ENCODE results near the gene COL5A1. TPM values are rescaled to one million over a fixed set of nuclear protein-coding genes. Genes with fewer than 3 reads are reported as not detected.

Gene COL5A1
- total RNA-seq, 6 donors from 2014 or later = 7.5 to 75.4 (median 27.4) TPM

DNA sequence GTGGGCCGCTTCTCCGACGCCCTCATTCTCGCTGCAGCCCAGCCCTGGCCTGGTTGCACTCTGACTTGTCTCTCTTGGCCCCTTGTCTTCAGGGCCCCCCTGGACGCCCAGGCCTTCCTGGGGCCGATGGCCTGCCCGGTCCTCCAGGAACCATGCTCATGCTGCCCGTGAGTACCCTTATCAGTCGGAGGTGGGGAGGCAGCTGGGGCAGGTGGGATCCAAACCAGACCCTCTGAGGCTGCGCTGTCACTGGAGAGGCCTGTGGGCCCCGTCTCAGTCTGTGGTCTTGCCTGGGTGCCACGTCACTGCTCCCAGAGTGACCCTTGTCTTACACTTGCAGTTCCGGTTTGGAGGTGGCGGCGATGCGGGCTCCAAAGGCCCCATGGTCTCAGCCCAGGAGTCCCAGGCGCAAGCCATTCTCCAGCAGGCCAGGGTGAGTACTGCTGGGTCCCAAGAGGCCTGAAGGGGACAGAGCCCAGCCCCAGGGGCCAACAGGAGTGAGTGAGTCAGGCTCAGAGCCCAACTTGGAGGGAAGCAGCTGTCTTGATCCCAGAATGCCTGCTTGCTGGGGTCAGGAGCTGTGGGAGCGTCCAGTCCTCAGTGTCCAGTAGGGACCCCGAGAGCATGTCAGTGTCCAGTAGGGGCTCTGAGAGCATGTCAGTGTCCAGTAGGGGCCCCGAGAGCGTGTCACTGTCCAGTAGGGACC lies 109.0 kb downstream of the COL5A1 start:
- peak in 1 of 2 donors; percentile 75 for DNase-seq
- 88 to 96% methylated on average over 9 to 18 of the region's 21 CpGs for WGBS, 2 donors
- no peak overlapping the region for H3K27ac ChIP-seq
- H3K4me3 ChIP-seq = no peak overlapping the region
- TF ChIP-seq EP300 (IDR thresholded peaks at IDR 0.05) = no peak
- TF ChIP-seq, protein P1, sequence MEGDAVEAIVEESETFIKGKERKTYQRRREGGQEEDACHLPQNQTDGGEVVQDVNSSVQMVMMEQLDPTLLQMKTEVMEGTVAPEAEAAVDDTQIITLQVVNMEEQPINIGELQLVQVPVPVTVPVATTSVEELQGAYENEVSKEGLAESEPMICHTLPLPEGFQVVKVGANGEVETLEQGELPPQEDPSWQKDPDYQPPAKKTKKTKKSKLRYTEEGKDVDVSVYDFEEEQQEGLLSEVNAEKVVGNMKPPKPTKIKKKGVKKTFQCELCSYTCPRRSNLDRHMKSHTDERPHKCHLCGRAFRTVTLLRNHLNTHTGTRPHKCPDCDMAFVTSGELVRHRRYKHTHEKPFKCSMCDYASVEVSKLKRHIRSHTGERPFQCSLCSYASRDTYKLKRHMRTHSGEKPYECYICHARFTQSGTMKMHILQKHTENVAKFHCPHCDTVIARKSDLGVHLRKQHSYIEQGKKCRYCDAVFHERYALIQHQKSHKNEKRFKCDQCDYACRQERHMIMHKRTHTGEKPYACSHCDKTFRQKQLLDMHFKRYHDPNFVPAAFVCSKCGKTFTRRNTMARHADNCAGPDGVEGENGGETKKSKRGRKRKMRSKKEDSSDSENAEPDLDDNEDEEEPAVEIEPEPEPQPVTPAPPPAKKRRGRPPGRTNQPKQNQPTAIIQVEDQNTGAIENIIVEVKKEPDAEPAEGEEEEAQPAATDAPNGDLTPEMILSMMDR (IDR thresholded peaks at IDR 0.05) = no peak
- no peak for TF ChIP-seq POLR2AphosphoS5 (IDR thresholded peaks at IDR 0.05)
- no peak for TF ChIP-seq POLR2A (IDR thresholded peaks at IDR 0.05)
- peaks cover 0 to 18% (median 2%) of the 10 kb centered on the region in 4 donors for H3K36me3 ChIP-seq
- H3K4me1 ChIP-seq = no peaks in the 10 kb centered on the region
- H3K9me3 ChIP-seq = no peaks in the 10 kb centered on the region
- H3K27me3 ChIP-seq = no peaks in the 10 kb centered on the region
- ATAC-seq (ENCODE audit: low FRiP score in 2 of 2) = no peak

DNA sequence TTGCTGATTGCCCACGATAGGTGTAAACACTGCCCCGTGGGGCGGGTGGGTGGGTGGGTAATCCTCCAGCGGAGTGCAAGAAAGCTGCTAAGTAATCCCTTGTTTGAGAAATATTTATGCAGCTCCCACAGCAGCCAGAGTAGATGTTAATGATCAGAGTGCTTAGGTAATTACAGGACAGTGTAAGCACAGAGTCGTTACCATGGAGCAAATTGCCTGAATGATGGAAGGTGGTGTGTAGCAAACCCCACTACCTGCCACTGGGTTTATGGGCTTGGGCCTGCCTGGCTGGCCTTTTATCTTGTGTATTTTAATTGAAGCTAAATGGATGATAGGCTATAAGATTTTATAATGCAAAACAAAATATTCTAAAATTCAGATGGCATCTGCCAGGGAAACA lies 110.0 kb downstream of the COL5A1 start:
- Histone ChIP-seq H3K27me3 (no peaks in the 10 kb centered on the region), H3K27ac (no peak overlapping the region), H3K36me3 (peaks cover 0 to 13% (median 2%) of the 10 kb centered on the region in 4 donors), H3K4me3 (no peak overlapping the region), H3K9me3 (no peaks in the 10 kb centered on the region), H3K4me1 (no peaks in the 10 kb centered on the region)
- 83 to 94% methylated on average over 3 to 5 of the region's 5 CpGs for WGBS, 2 donors
- ATAC-seq (ENCODE audit: low FRiP score in 2 of 2) = no peak
- TF ChIP-seq, protein P1 (IDR thresholded peaks at IDR 0.05) = no peak
- no peak for TF ChIP-seq EP300 (IDR thresholded peaks at IDR 0.05)
- no peak for TF ChIP-seq POLR2A (IDR thresholded peaks at IDR 0.05)
- TF ChIP-seq POLR2AphosphoS5 (IDR thresholded peaks at IDR 0.05) = no peak
- no peak for DNase-seq

DNA sequence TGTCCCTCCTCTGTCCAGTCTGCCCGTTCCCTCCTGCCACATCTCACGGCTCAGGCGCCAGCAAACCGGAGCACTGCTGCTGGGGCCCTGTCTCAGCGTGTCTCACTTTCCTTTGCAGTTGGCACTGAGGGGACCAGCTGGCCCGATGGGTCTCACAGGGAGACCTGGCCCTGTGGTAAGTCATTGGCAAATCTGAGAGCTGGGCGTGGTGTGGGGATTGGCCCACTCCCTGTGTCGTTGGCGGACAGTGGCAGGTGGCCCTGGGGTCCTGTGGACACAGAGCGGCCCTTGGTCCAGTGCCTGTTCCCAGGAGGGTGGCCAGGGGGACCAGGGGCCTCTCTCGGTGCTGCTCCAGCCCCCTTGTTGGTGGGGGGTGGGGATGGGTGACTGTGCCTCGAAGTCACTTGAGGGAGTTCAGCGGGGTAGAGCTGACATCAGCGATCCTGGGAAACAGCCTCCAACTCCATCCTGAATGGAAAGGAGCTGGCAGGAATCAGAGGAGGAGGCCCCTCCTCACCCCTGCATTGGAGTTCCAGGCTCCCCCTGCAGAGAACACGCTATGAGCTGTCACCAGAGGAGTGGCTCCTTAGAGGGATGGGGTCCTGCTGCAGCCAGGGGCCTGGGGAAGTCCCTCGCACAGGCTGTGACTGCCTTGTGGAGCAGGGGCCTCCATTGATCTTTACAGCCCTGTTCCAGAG lies 111.0 kb downstream of the COL5A1 start:
- H3K4me3 ChIP-seq = no peak overlapping the region
- H3K9me3 ChIP-seq = no peaks in the 10 kb centered on the region
- H3K27ac ChIP-seq = no peak overlapping the region
- peaks cover 0 to 5% (median 0%) of the 10 kb centered on the region in 4 donors for H3K36me3 ChIP-seq
- TF ChIP-seq POLR2A (IDR thresholded peaks at IDR 0.05) (no peak), POLR2AphosphoS5 (IDR thresholded peaks at IDR 0.05) (no peak), EP300 (IDR thresholded peaks at IDR 0.05) (no peak)
- TF ChIP-seq, protein P1 (IDR thresholded peaks at IDR 0.05) = no peak
- no peaks in the 10 kb centered on the region for H3K4me1 ChIP-seq
- ATAC-seq (ENCODE audit: low FRiP score in 2 of 2) (no peak), DNase-seq (no peak)
- no peaks in the 10 kb centered on the region for H3K27me3 ChIP-seq
- 77 to 90% methylated on average over 11 to 16 of the region's 16 CpGs for WGBS, 2 donors

DNA sequence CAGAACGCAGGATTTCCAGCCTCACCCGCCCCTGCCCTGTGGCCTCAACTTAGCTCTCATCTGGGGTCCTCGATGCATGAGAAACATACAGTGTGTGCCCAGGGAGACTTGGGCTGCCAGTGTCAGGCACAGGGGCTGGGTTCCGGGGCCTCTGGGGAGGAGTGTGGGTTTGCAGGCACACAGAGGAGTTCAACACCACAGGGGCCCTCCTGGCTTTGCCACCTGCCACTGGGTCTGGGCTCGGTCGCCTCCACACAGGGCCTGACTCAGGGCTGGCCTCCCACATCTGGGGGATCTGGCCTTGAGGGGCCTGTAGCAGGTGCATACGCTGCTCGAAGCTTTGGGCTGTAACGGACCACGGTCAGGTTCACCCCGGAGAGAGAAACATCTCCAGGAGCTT lies 111.6 kb downstream of the COL5A1 start:
- 95 to 96% methylated on average over 8 to 11 of the region's 11 CpGs for WGBS, 2 donors
- ATAC-seq (ENCODE audit: low FRiP score in 2 of 2) = no peak

More for the DNA sequence above, 111.6 kb downstream of the COL5A1 start:
- H3K36me3 ChIP-seq = peaks cover 0 to 5% (median 0%) of the 10 kb centered on the region in 4 donors
- H3K27ac ChIP-seq = no peak overlapping the region
- no peak for DNase-seq
- H3K4me1 ChIP-seq = no peaks in the 10 kb centered on the region
- no peak overlapping the region for H3K4me3 ChIP-seq
- no peaks in the 10 kb centered on the region for H3K9me3 ChIP-seq
- TF ChIP-seq POLR2A (IDR thresholded peaks at IDR 0.05) (no peak), POLR2AphosphoS5 (IDR thresholded peaks at IDR 0.05) (no peak), EP300 (IDR thresholded peaks at IDR 0.05) (no peak)
- TF ChIP-seq, protein P1 (IDR thresholded peaks at IDR 0.05) = no peak
- H3K27me3 ChIP-seq = no peaks in the 10 kb centered on the region

Measured in upper lobe of left lung (tissue), 6 donors.